Psoas muscle (tissue), 8 donors: ENCODE measurements around the gene UPF1. TPM values are rescaled to one million over a fixed set of nuclear protein-coding genes. Genes with fewer than 3 reads are reported as not detected.
A peak's percentile ranks its signal among the peaks of the same experiment; 100 is the strongest.

Source experiments
- ATAC-seq, 4 donors: fragments of 200-7000 bp; cut with Tn5 transposase; one replicate each; pipeline ENCODE4 v1.9.1; 2020; ENCODE audit warnings: moderate library complexity in 3 of 4, mild to moderate bottlenecking in 2 of 4
- DNase-seq, 2 donors: peaks; one replicate each; pipeline ENCODE4 v3.0.0-alpha.2; 2020
- H3K27ac ChIP-seq: fragments of 200-600 bp; one replicate; pipeline ENCODE4 v1.8.0; 2022
- H3K27me3 ChIP-seq, 3 donors: fragments of 200-600 bp in 1 of 3; one replicate each; pipeline versions ENCODE4 v1.6.1 to v1.8.0; 2013 to 2022; ENCODE audit warnings: low read length in 2 of 3, mild to moderate bottlenecking in 2 of 3, moderate library complexity in 1 of 3; ENCODE audit not compliant: insufficient read depth in 3 of 3
- H3K36me3 ChIP-seq, 2 donors: fragments of 200-600 bp in 1 of 2; one replicate each; pipeline versions ENCODE4 v1.6.1 to v1.8.0; 2013 to 2022; ENCODE audit warnings: low read depth in 1 of 2, mild to moderate bottlenecking in 1 of 2, moderate library complexity in 1 of 2; ENCODE audit not compliant: insufficient read depth in 1 of 2
- H3K4me1 ChIP-seq: fragments of 200-600 bp; one replicate; pipeline ENCODE4 v1.8.0; 2022
- H3K4me3 ChIP-seq: fragments of 200-600 bp; one replicate; pipeline ENCODE4 v1.8.0; 2022; ENCODE audit warnings: mild to moderate bottlenecking
- H3K9me3 ChIP-seq: fragments of 200-600 bp; one replicate; pipeline ENCODE4 v1.8.0; 2022
- WGBS, 3 donors: extraction: QIAGEN DNeasy Blood & Tissue Kit; methylation state at CpG; one replicate each; pipeline versions ENCODE4 v1.1.6 to v1.1.7; 2013; 5-methylcytosine and 5-hydroxymethylcytosine counted together
- intact Hi-C, 2 donors: fragments of 100-400 bp; cut with DNase I; formaldehyde crosslinking; loops; one replicate each; pipeline versions ENCODE4 v1.11.0 to v1.14.2; 2022
- polyA plus RNA-seq, 3 donors: library from polyadenylated mRNA; stranded (reverse); fragments of 200-250 nt; gene quantifications; one replicate each; pipeline ENCODE4 v1.2.3, GENCODE V29; 2013
- total RNA-seq, 4 donors: library from RNA; stranded (reverse); fragmentation: NEBNext Ultra II Directional in 2 of 4; extraction: Animal tissue kit (Norgen Biotek cat#: 25700) in 2 of 4; gene quantifications; one replicate each; pipeline versions ENCODE4 v1.2.1 to v1.2.4, GENCODE V29; 2021 to 2023
- TF ChIP-seq, protein P1 (sequence below): fragments of 200-600 bp; IDR thresholded peaks from one replicate; pipeline ENCODE4 v1.8.0; 2022; ENCODE audit warnings: antibody characterized with exemption
- donor health status: healthy with polysubstance abuse.
- donor health status: DM: no; HTN: no; CAD: no; lungs with moderate emphysema.
- donor health status: Bipolar disorder and iron deficiency.
- donor health status: healthy.
- donor health status: DM: yes; HTN: yes; CAD: no.
- donor health status: DM: no; HTN: no; CAD: no.
- donor health status: DM: no; HTN: no; CAD: no.
- donor health status: DM: yes; HTN: yes; CAD: no.

The UPF1 gene
- total and polyA plus RNA-seq, 7 donors: 15.6 to 45.0 (median 34.6) TPM

DNA sequence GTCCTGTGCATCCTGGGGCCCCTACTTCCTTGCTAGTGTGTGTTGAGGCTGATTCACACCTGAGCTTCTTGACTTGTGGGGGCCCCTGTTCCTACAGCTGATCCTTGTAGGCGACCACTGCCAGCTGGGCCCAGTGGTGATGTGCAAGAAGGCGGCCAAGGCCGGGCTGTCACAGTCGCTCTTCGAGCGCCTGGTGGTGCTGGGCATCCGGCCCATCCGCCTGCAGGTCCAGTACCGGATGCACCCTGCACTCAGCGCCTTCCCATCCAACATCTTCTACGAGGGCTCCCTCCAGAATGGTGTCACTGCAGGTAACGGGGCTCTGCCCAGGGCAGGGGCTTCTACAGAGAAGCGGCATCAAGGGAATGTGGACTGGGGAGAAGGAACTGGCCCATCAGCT is 25.5 kb downstream of the UPF1 start:
- no peaks in the 10 kb centered on the region for H3K9me3 ChIP-seq
- DNase-seq: peak in 1 of 2 donors; percentile 9
- no peaks in the 10 kb centered on the region for H3K27me3 ChIP-seq
- 87 to 95% (median 87%) methylated on average over 13 of the region's 13 CpGs for WGBS, 3 donors
- no peak for ATAC-seq
- H3K27ac ChIP-seq: no peak overlapping the region
- H3K4me3 ChIP-seq: no peak overlapping the region
- intact Hi-C loops: no loop called here
- TF ChIP-seq, protein P1, sequence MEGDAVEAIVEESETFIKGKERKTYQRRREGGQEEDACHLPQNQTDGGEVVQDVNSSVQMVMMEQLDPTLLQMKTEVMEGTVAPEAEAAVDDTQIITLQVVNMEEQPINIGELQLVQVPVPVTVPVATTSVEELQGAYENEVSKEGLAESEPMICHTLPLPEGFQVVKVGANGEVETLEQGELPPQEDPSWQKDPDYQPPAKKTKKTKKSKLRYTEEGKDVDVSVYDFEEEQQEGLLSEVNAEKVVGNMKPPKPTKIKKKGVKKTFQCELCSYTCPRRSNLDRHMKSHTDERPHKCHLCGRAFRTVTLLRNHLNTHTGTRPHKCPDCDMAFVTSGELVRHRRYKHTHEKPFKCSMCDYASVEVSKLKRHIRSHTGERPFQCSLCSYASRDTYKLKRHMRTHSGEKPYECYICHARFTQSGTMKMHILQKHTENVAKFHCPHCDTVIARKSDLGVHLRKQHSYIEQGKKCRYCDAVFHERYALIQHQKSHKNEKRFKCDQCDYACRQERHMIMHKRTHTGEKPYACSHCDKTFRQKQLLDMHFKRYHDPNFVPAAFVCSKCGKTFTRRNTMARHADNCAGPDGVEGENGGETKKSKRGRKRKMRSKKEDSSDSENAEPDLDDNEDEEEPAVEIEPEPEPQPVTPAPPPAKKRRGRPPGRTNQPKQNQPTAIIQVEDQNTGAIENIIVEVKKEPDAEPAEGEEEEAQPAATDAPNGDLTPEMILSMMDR: no peak
- peaks cover 0 to 99% of the 10 kb centered on the region in 2 donors for H3K36me3 ChIP-seq
- peaks cover 15% of the 10 kb centered on the region for H3K4me1 ChIP-seq

DNA sequence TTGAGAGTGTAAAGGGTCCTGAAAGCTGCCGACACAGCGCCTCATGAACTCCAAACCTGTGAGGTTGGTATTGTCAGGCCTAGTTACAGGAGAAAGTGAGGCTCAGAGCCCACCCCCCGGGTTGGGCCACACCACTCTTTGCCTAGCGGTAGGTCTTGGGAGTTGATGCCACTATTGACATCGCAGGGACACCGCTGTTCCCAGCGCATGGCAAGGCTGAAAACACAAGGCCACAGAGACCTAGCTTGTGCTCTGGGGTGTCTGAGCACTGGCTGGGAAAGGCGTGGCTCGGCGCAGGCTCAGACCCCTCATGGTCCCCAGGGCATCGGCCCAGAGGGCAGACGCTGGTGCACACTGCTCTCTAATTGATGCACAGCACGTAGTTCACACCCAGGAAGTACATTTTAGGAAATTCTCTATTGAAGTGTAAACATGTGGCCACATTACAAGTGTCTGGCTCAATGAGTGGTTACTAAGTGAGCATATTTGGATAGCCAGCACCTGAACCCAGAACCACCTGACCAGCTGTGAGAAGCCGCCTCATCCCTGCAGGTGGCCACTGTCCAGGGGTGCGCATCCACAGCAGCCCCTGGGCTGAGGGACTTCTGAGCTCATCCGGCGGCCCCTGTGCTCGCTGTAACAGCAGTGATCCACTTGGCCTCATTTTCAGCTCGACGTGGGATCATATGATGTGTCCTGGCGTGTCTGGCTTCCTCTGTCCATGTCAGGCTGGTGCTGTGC is 27.3 kb downstream of the UPF1 start:
- Histone ChIP-seq H3K27ac (peak overlapping the region; percentile 10), H3K36me3 (peaks cover 0 to 100% of the 10 kb centered on the region in 2 donors), H3K27me3 (no peaks in the 10 kb centered on the region), H3K4me1 (peaks cover 15% of the 10 kb centered on the region), H3K4me3 (no peak overlapping the region), H3K9me3 (no peaks in the 10 kb centered on the region)
- TF ChIP-seq, protein P1: no peak
- ATAC-seq (no peak), DNase-seq (peak in 1 of 2 donors; percentile 8)
- intact Hi-C loops: no loop called here
- 73 to 86% (median 75%) methylated on average over 21 of the region's 21 CpGs for WGBS, 3 donors

DNA sequence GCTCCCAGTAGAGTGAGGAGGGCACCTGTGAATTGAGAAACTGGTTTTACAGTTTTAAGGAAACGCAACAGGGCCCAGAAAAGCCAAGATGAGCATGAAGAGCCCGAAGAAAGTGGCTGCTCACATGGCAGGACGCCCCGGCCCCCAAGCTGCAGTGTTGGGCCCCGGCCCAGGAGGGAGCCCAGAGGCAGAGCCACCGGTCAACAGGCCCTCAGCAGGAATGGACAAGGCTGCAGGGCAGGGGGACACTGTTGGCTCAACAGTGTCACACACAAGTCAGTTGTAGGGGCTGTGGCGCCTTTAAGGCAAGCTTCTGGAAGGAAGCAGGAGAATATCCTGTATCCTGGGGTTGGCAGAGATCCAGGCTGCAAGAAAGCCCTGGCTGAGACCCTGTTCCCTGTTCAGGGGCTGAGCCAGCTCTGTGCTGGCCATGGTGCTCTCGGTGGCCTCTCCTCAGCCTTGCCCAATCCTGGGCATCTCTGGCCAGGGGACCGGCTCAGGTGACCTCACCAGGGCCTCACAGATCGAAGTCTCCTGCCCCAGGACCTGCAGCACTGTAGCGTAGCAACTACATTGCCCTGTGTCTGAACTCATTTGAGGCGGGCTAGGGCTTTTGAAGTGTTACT is 28.0 kb downstream of the UPF1 start:
- peak; percentile 39 to 65 (median 50) for ATAC-seq
- DNase-seq: peak in 1 of 2 donors; percentile 30
- TF ChIP-seq, protein P1: no peak
- 56 to 65% (median 57%) methylated on average over 12 of the region's 12 CpGs for whole genome bisulfite sequencing, 3 donors
- H3K27ac ChIP-seq: peak overlapping the region; percentile 10
- no peaks in the 10 kb centered on the region for H3K9me3 ChIP-seq
- peaks cover 15% of the 10 kb centered on the region for H3K4me1 ChIP-seq
- intact Hi-C loops: no loop called here
- H3K36me3 ChIP-seq: peaks cover 0 to 100% of the 10 kb centered on the region in 2 donors
- H3K4me3 ChIP-seq: no peak overlapping the region
- H3K27me3 ChIP-seq: no peaks in the 10 kb centered on the region

DNA sequence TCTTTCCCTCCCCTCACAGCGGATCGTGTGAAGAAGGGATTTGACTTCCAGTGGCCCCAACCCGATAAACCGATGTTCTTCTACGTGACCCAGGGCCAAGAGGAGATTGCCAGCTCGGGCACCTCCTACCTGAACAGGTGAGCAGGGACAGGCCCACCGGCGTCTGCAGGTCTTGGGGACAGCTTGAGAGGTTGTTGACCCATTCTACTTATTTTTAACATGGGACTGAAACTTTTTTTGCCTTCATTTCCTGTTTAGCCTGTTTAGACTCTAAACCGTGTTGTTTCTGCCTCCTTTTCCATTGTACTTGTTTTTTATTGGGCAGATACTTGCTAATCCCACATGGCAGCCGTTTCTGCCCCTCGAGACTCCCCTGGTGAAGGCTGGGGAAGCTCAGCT is 28.5 kb downstream of the UPF1 start:
- H3K4me1 ChIP-seq: peaks cover 15% of the 10 kb centered on the region
- H3K9me3 ChIP-seq: no peaks in the 10 kb centered on the region
- intact Hi-C loops: no loop called here
- H3K4me3 ChIP-seq: no peak overlapping the region
- WGBS, 3 donors: 67 to 72% (median 72%) methylated on average over 11 of the region's 11 CpGs
- DNase-seq (no peak), ATAC-seq (no peak)
- H3K27me3 ChIP-seq: no peaks in the 10 kb centered on the region
- TF ChIP-seq, protein P1: no peak
- H3K27ac ChIP-seq: peak overlapping the region; percentile 10
- peaks cover 0 to 100% of the 10 kb centered on the region in 2 donors for H3K36me3 ChIP-seq
